ENCODE data around the gene EEF1AKMT2.
"Not testable (repeated sequence)": the region's sequence is repeated elsewhere in the genome, so short reads cannot be mapped to it uniquely, and the experiment has no call there.

The EEF1AKMT2 gene

GRCh38 chr10:124791547-124792348 is at the start of gene EEF1AKMT2:
EEF1AKMT2 (minus strand) TSS chr10:124791887; CDS start chr10:124791833, 54 bp downstream.
- DNase-seq, result peak; percentile 54 to 74

- DNase-seq, result no peak
Observed at GRCh38 chr10:124837687-124838086, 46.0 kb upstream of the EEF1AKMT2 start.

- no peak for DNase-seq
Observed at GRCh38 chr10:124831116-124831515, 39.4 kb upstream of the EEF1AKMT2 start.

- no peak for DNase-seq
Observed at GRCh38 chr10:124830445-124830844, 38.8 kb upstream of the EEF1AKMT2 start.

- no peak for DNase-seq
Observed at GRCh38 chr10:124829447-124830115, 37.9 kb upstream of the EEF1AKMT2 start.

GRCh38 chr10:124827474-124827873 is 35.8 kb upstream of the EEF1AKMT2 start:
- DNase-seq, result no peak

- no peak for DNase-seq
Observed at GRCh38 chr10:124826262-124826661, 34.6 kb upstream of the EEF1AKMT2 start.

GRCh38 chr10:124825702-124826101 is 34.0 kb upstream of the EEF1AKMT2 start:
- no peak for DNase-seq

- not testable (repeated sequence) for DNase-seq
Observed at GRCh38 chr10:124824932-124825331, 33.2 kb upstream of the EEF1AKMT2 start.

GRCh38 chr10:124824507-124824906 is 32.8 kb upstream of the EEF1AKMT2 start:
- DNase-seq, result no peak

- no peak for DNase-seq
Observed at GRCh38 chr10:124821520-124821919, 29.8 kb upstream of the EEF1AKMT2 start.

GRCh38 chr10:124820121-124820520 is 28.4 kb upstream of the EEF1AKMT2 start:
- no peak for DNase-seq

- DNase-seq, result no peak
Observed at GRCh38 chr10:124802313-124802675, 10.6 kb upstream of the EEF1AKMT2 start.

- DNase-seq, result no peak
Observed at GRCh38 chr10:124799211-124799610, 7.5 kb upstream of the EEF1AKMT2 start.

GRCh38 chr10:124798781-124799180 is 7.1 kb upstream of the EEF1AKMT2 start:
- DNase-seq, result no peak

GRCh38 chr10:124798364-124798763 is 6.7 kb upstream of the EEF1AKMT2 start:
- DNase-seq, result no peak

- DNase-seq, result no peak
Observed at GRCh38 chr10:124792998-124793352, 1.3 kb upstream of the EEF1AKMT2 start.

- not testable (repeated sequence) for DNase-seq
Observed at GRCh38 chr10:124782900-124783299, 8.8 kb downstream of the EEF1AKMT2 start.

- DNase-seq, result no peak
Observed at GRCh38 chr10:124768791-124769190, 22.9 kb downstream of the EEF1AKMT2 start.

- DNase-seq, result no peak
Observed at GRCh38 chr10:124765256-124765655, 26.4 kb downstream of the EEF1AKMT2 start.

GRCh38 chr10:124763267-124763666 is 28.4 kb downstream of the EEF1AKMT2 start:
- no peak for DNase-seq

GRCh38 chr10:124762281-124762680 is 29.4 kb downstream of the EEF1AKMT2 start:
- no peak for DNase-seq

- DNase-seq, result no peak
Observed at GRCh38 chr10:124756156-124756903, 35.4 kb downstream of the EEF1AKMT2 start.

GRCh38 chr10:124755581-124755980 is 36.1 kb downstream of the EEF1AKMT2 start:
- no peak for DNase-seq
